Trophoblast cell (in vitro differentiated cells and primary cell): Measurements from ENCODE around the gene STON2.
A peak's percentile ranks its signal among the peaks of the same experiment; 100 is the strongest.

ENCODE experiments used
- DNase-seq, 2 donors: peaks; one replicate each; pipeline ENCODE4 v3.0.0-alpha.2; 2016
- H2AFZ ChIP-seq: 2 replicates; pipeline ENCODE4 v1.6.1; 2013; ENCODE audit warnings: low read length, moderate library complexity, mild to moderate bottlenecking; ENCODE audit not compliant: insufficient read depth, poor library complexity
- H2AK5ac ChIP-seq: 2 replicates; pipeline ENCODE4 v1.6.1; 2013; ENCODE audit warnings: mild to moderate bottlenecking, low read length
- H2BK120ac ChIP-seq: 2 replicates; pipeline ENCODE4 v1.6.1; 2013; ENCODE audit warnings: low read length, mild to moderate bottlenecking, moderate library complexity; ENCODE audit not compliant: insufficient read depth, poor library complexity
- H2BK12ac ChIP-seq: 2 replicates; pipeline ENCODE4 v1.6.1; 2013; ENCODE audit warnings: mild to moderate bottlenecking, low read length, moderate library complexity
- H2BK5ac ChIP-seq: 2 replicates; pipeline ENCODE4 v1.6.1; 2013; ENCODE audit warnings: low read length, low read depth, moderate library complexity, mild to moderate bottlenecking; ENCODE audit not compliant: poor library complexity
- H3K14ac ChIP-seq: 2 replicates; pipeline ENCODE4 v1.6.1; 2013; ENCODE audit warnings: mild to moderate bottlenecking, low read length
- H3K18ac ChIP-seq: 2 replicates; pipeline ENCODE4 v1.6.1; 2013; ENCODE audit warnings: mild to moderate bottlenecking, low read length
- H3K23ac ChIP-seq: 2 replicates; pipeline ENCODE4 v1.6.1; 2013; ENCODE audit warnings: low read length
- H3K27ac ChIP-seq: 2 replicates; pipeline ENCODE4 v1.5.1; 2013; ENCODE audit warnings: low read depth, mild to moderate bottlenecking, inconsistent platforms, low read length, moderate library complexity
- H3K27me3 ChIP-seq: 2 replicates; pipeline ENCODE4 v1.6.1; 2013; ENCODE audit warnings: inconsistent platforms, mild to moderate bottlenecking, low read length, moderate library complexity; ENCODE audit not compliant: insufficient read depth
- H3K36me3 ChIP-seq, 2 experiments: 1 replicate in 1 of 2; 2 replicates in 1 of 2; pipeline ENCODE4 v1.6.1; 2013; ENCODE audit warnings: low read length in 2 of 2, mild to moderate bottlenecking in 2 of 2, moderate library complexity in 1 of 2; ENCODE audit not compliant: insufficient read depth in 2 of 2, control insufficient read depth in 1 of 2
- H3K4ac ChIP-seq: 2 replicates; pipeline ENCODE4 v1.6.1; 2013; ENCODE audit warnings: low read depth, mild to moderate bottlenecking, low read length, moderate library complexity
- H3K4me1 ChIP-seq, 2 experiments: 1 replicate in 1 of 2; 2 replicates in 1 of 2; pipeline ENCODE4 v1.6.1; 2013; ENCODE audit warnings: low read length in 2 of 2, mild to moderate bottlenecking in 2 of 2, moderate library complexity in 1 of 2; ENCODE audit not compliant: insufficient read depth in 2 of 2, control insufficient read depth in 1 of 2
- H3K4me2 ChIP-seq: 2 replicates; pipeline ENCODE4 v1.6.1; 2013; ENCODE audit warnings: inconsistent platforms, mild to moderate bottlenecking, low read length, moderate library complexity
- H3K4me3 ChIP-seq: 2 replicates; pipeline ENCODE4 v1.5.1; 2013; ENCODE audit warnings: mild to moderate bottlenecking, low read depth, low read length, inconsistent platforms
- H3K79me1 ChIP-seq: one replicate; pipeline ENCODE4 v1.6.1; 2013; ENCODE audit warnings: low read length
- H3K79me2 ChIP-seq: 2 replicates; pipeline ENCODE4 v1.6.1; 2013; ENCODE audit warnings: low read length, mild to moderate bottlenecking; ENCODE audit not compliant: control insufficient read depth, insufficient read depth, poor library complexity
- H3K9ac ChIP-seq: 2 replicates; pipeline ENCODE4 v1.6.1; 2013; ENCODE audit warnings: mild to moderate bottlenecking, low read length
- H3K9me3 ChIP-seq: 2 replicates; pipeline ENCODE4 v1.6.1; 2013; ENCODE audit warnings: low read depth, mild to moderate bottlenecking, control low read depth, inconsistent platforms, low read length; ENCODE audit not compliant: insufficient read depth
- H4K12ac ChIP-seq: 2 replicates; pipeline ENCODE4 v1.6.1; 2013; ENCODE audit warnings: low read depth, mild to moderate bottlenecking, low read length, moderate library complexity
- H4K8ac ChIP-seq: 2 replicates; pipeline ENCODE4 v1.6.1; 2013; ENCODE audit warnings: low read depth, mild to moderate bottlenecking, low read length, moderate library complexity
- H4K91ac ChIP-seq: one replicate; pipeline ENCODE4 v1.6.1; 2013; ENCODE audit warnings: low read depth, mild to moderate bottlenecking, low read length, moderate library complexity
- WGBS: extraction: QIAGEN DNeasy Blood & Tissue Kit; methylation state at CpG from one replicate; pipeline ENCODE4 v1.1.7; 2013; ENCODE audit warnings: missing lambda C conversion rate; ENCODE audit not compliant: insufficient read length, insufficient coverage; ENCODE audit errors: extremely low coverage; 5-methylcytosine and 5-hydroxymethylcytosine counted together

Gene STON2

DNA sequence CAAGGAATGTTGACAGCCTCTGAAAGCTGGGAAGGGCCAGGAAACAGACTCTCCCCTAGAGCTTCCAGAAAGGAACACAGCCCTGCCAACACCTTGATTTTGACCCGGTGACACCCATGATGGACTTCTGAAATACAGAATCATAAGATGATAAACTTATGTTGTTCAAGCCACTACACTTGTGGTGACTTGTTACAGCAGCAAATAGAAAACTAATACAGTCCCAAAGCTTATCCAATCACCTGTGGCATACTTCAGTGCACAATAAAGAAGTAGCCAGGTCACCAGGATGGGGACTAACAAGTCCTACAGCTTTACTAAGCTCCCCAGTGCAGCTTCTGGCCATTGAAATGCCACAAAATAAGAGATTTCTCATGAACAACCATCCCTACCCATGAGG is 5.4 kb downstream of the STON2 start:
- H3K79me2 ChIP-seq = peaks cover 2% of the 10 kb centered on the region

DNA sequence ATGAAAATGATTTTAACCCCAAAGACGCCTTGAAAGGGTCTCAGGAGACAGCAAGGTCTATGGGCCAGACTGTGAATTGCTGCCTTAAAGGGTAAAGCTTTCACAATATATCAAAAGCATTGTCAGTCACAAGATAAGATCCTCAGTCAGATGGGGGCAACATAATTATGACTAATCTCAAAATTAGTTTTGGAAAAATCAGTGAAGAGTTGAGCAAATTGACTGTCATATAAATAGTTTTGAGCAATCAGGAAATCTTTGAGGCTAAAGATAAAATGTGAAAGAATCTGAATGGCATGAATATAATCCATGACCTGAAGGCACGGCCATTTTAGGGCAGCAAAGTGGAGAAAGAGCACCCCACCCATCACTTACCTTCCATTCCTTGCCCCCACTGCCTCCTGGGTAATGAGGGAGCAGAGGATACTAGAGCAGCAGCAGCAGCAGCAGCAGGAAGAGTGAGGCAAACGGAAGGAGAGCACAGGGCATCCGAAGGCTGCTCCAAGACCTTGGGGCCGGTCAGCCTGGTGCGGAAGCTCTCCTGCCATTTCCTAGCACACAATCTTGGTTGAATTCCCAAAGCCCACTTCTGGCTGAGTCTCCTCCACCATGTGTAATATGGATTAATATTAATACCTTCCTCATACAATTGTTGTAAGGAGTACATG is 7.0 kb downstream of the STON2 start:
- peaks cover 4% of the 10 kb centered on the region for H3K79me1 ChIP-seq
- H3K9ac ChIP-seq = no peak overlapping the region
- peak overlapping the region; percentile 5 for H3K14ac ChIP-seq

More for the DNA sequence above, 5.4 kb downstream of the STON2 start:
- no peak overlapping the region for H3K9ac ChIP-seq
- H2BK5ac ChIP-seq = no peak overlapping the region
- no CpG with 5 or more reads among the region's 1 CpG for WGBS
- no peak for DNase-seq
- H4K12ac ChIP-seq = no peak overlapping the region
- H2AFZ ChIP-seq = no peak overlapping the region
- no peaks in the 10 kb centered on the region for H3K9me3 ChIP-seq
- H3K18ac ChIP-seq = no peak overlapping the region
- H3K4me1 ChIP-seq = peaks cover 8 to 16% of the 10 kb centered on the region in 2 experiments
- no peak overlapping the region for H4K8ac ChIP-seq
- peaks cover 5% of the 10 kb centered on the region in 2 experiments for H3K36me3 ChIP-seq
- no peak overlapping the region for H3K23ac ChIP-seq
- no peak overlapping the region for H3K14ac ChIP-seq
- no peak overlapping the region for H3K4me3 ChIP-seq
- H3K79me1 ChIP-seq = peaks cover 3% of the 10 kb centered on the region
- H3K27ac ChIP-seq = no peak overlapping the region
- H2BK12ac ChIP-seq = no peak overlapping the region
- no peak overlapping the region for H4K91ac ChIP-seq
- H3K27me3 ChIP-seq = no peaks in the 10 kb centered on the region
- no peak overlapping the region for H3K4ac ChIP-seq
- H3K4me2 ChIP-seq = no peak overlapping the region
- H2AK5ac ChIP-seq = no peak overlapping the region
- H2BK120ac ChIP-seq = no peak overlapping the region

DNA sequence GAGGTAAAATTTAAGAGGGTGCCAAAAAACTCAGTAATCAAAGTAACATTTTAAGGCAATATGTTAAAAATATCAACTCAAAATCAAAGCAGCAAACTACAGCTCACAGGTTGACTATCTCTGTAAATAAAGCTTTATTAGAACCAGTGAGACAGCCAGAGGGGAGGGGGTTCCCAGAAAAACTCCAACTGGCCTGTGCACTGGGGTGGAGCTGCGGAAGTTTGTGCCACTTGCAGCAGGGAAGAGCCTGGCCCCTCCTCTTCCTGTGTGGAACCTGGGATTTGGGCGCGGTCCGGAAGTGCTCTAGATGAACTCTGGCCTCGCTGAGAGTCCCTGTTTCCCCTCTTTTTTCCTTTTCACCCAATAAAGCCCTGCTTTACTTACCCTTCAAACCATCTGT is 8.1 kb downstream of the STON2 start:
- Histone ChIP-seq H3K14ac (peak overlapping the region; percentile 57), H3K36me3 (peaks cover 2 to 3% of the 10 kb centered on the region in 2 experiments), H3K79me2 (no peaks in the 10 kb centered on the region), H3K4me1 (peaks cover 8 to 12% of the 10 kb centered on the region in 2 experiments), H3K4me2 (no peak overlapping the region), H3K79me1 (peaks cover 4% of the 10 kb centered on the region), H4K8ac (peak overlapping the region; percentile 29), H4K91ac (peak overlapping the region; percentile 74), H3K4me3 (no peak overlapping the region), H3K9ac (no peak overlapping the region), H3K23ac (no peak overlapping the region), H3K18ac (peak overlapping the region; percentile 40), H3K27ac (peak overlapping the region; percentile 43), H2BK120ac (peak overlapping the region; percentile 38), H4K12ac (no peak overlapping the region), H2AFZ (no peak overlapping the region), H2AK5ac (no peak overlapping the region), H3K27me3 (no peaks in the 10 kb centered on the region), H2BK12ac (peak overlapping the region; percentile 72), H2BK5ac (peak overlapping the region; percentile 77), H3K9me3 (no peaks in the 10 kb centered on the region), H3K4ac (peak overlapping the region; percentile 14)
- WGBS = no CpG with 5 or more reads among the region's 5 CpGs
- DNase-seq = no peak

More for the DNA sequence above, 7.0 kb downstream of the STON2 start:
- peaks cover 3 to 5% of the 10 kb centered on the region in 2 experiments for H3K36me3 ChIP-seq
- H3K4ac ChIP-seq = no peak overlapping the region
- no peaks in the 10 kb centered on the region for H3K9me3 ChIP-seq
- peak overlapping the region; percentile 4 for H4K8ac ChIP-seq
- peak overlapping the region; percentile 18 for H2BK12ac ChIP-seq
- H2BK120ac ChIP-seq = no peak overlapping the region
- no peak overlapping the region for H2AK5ac ChIP-seq
- H2AFZ ChIP-seq = no peak overlapping the region
- no peak overlapping the region for H4K91ac ChIP-seq
- H3K27ac ChIP-seq = peak overlapping the region; percentile 50
- H2BK5ac ChIP-seq = peak overlapping the region; percentile 16
- DNase-seq = peak; percentile 44 to 83
- H3K79me2 ChIP-seq = no peaks in the 10 kb centered on the region
- no peak overlapping the region for H3K18ac ChIP-seq
- no peak overlapping the region for H3K23ac ChIP-seq
- no peak overlapping the region for H3K4me3 ChIP-seq
- WGBS = no CpG with 5 or more reads among the region's 6 CpGs
- H4K12ac ChIP-seq = no peak overlapping the region
- H3K27me3 ChIP-seq = no peaks in the 10 kb centered on the region
- peaks cover 8 to 12% of the 10 kb centered on the region in 2 experiments for H3K4me1 ChIP-seq
- no peak overlapping the region for H3K4me2 ChIP-seq

DNA sequence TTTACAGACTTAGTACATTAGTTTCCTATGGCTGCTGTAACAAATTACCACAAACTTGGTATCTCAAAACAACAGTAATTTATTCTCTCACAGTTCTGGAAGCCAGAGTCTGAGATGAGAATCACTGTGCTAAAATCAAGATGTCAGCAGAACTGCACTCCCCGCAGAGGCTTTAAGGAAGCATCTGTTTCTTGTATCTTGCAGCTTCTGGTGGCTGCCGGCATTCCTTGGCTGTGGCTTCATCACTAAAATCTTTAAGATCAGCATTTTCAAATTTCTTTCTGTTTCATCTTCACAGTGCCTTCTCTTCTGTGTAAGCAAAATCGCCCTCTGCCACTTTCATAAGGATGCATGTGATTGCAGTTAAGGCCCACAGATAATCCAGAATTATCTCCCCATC is 9.4 kb downstream of the STON2 start:
- H2BK120ac ChIP-seq = no peak overlapping the region
- no CpG with 5 or more reads among the region's 3 CpGs for WGBS
- peaks cover 10 to 13% of the 10 kb centered on the region in 2 experiments for H3K4me1 ChIP-seq
- DNase-seq = peak; percentile 13 to 69
- H2AK5ac ChIP-seq = no peak overlapping the region
- H3K9ac ChIP-seq = no peak overlapping the region
- H3K4ac ChIP-seq = no peak overlapping the region
- H3K18ac ChIP-seq = no peak overlapping the region
- peaks cover 2 to 3% of the 10 kb centered on the region in 2 experiments for H3K36me3 ChIP-seq
- peaks cover 1% of the 10 kb centered on the region for H3K79me2 ChIP-seq
- no peak overlapping the region for H2BK5ac ChIP-seq
- no peaks in the 10 kb centered on the region for H3K27me3 ChIP-seq
- H3K27ac ChIP-seq = peak overlapping the region; percentile 56
- no peak overlapping the region for H4K91ac ChIP-seq
- no peak overlapping the region for H4K12ac ChIP-seq
- H3K23ac ChIP-seq = no peak overlapping the region
- H3K4me2 ChIP-seq = no peak overlapping the region
- H2AFZ ChIP-seq = no peak overlapping the region
- peaks cover 6% of the 10 kb centered on the region for H3K79me1 ChIP-seq
- H3K4me3 ChIP-seq = no peak overlapping the region
- no peaks in the 10 kb centered on the region for H3K9me3 ChIP-seq
- H2BK12ac ChIP-seq = no peak overlapping the region
- H4K8ac ChIP-seq = no peak overlapping the region
- H3K14ac ChIP-seq = no peak overlapping the region
